Smooth muscle cell (in vitro differentiated cells): ENCODE data around the gene IP6K2. TPM values are rescaled to one million over a fixed set of nuclear protein-coding genes. Genes with fewer than 3 reads are reported as not detected.

Source experiments
- DNase-seq: peaks from one replicate; lab custom pipeline; 2025; ENCODE audit not compliant: unreplicated experiment; lab: John Stamatoyannopoulos, UW
- H2AFZ ChIP-seq: fragments of 200-600 bp; sonication (generic); 2 replicates; pipeline ENCODE4 v1.6.0; 2016; ENCODE audit warnings: antibody characterized with exemption, low read depth, mild to moderate bottlenecking
- H3F3A ChIP-seq: fragments of 200-600 bp; sonication (generic); 2 replicates; pipeline ENCODE4 v1.6.0; 2017; ENCODE audit warnings: antibody characterized with exemption, low read depth
- H3K27ac ChIP-seq: fragments of 200-600 bp; sonication (generic); 2 replicates; pipeline ENCODE4 v1.5.1; 2016; ENCODE audit warnings: low read depth, mild to moderate bottlenecking
- H3K27me3 ChIP-seq: fragments of 200-600 bp; sonication (generic); 2 replicates; pipeline ENCODE4 v1.6.1; 2016; ENCODE audit warnings: low read depth, mild to moderate bottlenecking
- H3K36me3 ChIP-seq: fragments of 200-600 bp; sonication (generic); 2 replicates; pipeline ENCODE4 v1.5.1; 2016; ENCODE audit warnings: low read depth
- H3K4me1 ChIP-seq: fragments of 200-600 bp; sonication (generic); 2 replicates; pipeline ENCODE4 v1.5.1; 2016; ENCODE audit warnings: low read depth
- H3K4me2 ChIP-seq: fragments of 200-600 bp; sonication (generic); 2 replicates; pipeline ENCODE4 v1.6.0; 2016; ENCODE audit warnings: mild to moderate bottlenecking
- H3K4me3 ChIP-seq: fragments of 200-600 bp; sonication (generic); 2 replicates; pipeline ENCODE4 v1.5.1; 2016; ENCODE audit warnings: mild to moderate bottlenecking
- H3K79me2 ChIP-seq: fragments of 200-600 bp; sonication (generic); 2 replicates; pipeline ENCODE4 v1.6.0; 2016; ENCODE audit warnings: low read depth, mild to moderate bottlenecking
- H3K9ac ChIP-seq: fragments of 200-600 bp; sonication (generic); 2 replicates; pipeline ENCODE4 v1.6.0; 2016; ENCODE audit warnings: low read depth
- H3K9me3 ChIP-seq: fragments of 200-600 bp; sonication (generic); replicated peaks from 2 replicates; pipeline ENCODE4 v1.5.1; 2016; ENCODE audit warnings: low read depth
- H4K20me1 ChIP-seq: fragments of 200-600 bp; sonication (generic); 2 replicates; pipeline ENCODE4 v1.6.0; 2016; ENCODE audit warnings: low read depth
- WGBS: methylation state at CpG from one replicate; pipeline ENCODE4 v1.1.7; 2016; ENCODE audit warnings: low lambda C conversion rate; 5-methylcytosine and 5-hydroxymethylcytosine counted together
- polyA plus RNA-seq: library from polyadenylated mRNA; unstranded; fragments of >200 nt; fragmentation: Nextera tagmentation; extraction: Ambion mirVana; gene quantifications from 2 replicates; pipeline ENCODE4 v1.2.1, GENCODE V29; 2016
- total RNA-seq: library from RNA; depleted of rRNA; stranded (reverse); fragments of >200 nt; gene quantifications from 2 replicates; pipeline ENCODE4 v1.2.3, GENCODE V29; 2014
- TF ChIP-seq, protein P1 (sequence below): fragments of 200-600 bp; sonication (generic); IDR thresholded peaks from 2 replicates; pipeline ENCODE4 v1.5.1; 2017; ENCODE audit warnings: borderline replicate concordance, mild to moderate bottlenecking, antibody characterized with exemption; ENCODE audit not compliant: insufficient read depth, poor library complexity, severe bottlenecking

IP6K2 gene
- total and polyA plus RNA-seq, 2 experiments from 2014 or later, result 106 to 124 TPM

DNA sequence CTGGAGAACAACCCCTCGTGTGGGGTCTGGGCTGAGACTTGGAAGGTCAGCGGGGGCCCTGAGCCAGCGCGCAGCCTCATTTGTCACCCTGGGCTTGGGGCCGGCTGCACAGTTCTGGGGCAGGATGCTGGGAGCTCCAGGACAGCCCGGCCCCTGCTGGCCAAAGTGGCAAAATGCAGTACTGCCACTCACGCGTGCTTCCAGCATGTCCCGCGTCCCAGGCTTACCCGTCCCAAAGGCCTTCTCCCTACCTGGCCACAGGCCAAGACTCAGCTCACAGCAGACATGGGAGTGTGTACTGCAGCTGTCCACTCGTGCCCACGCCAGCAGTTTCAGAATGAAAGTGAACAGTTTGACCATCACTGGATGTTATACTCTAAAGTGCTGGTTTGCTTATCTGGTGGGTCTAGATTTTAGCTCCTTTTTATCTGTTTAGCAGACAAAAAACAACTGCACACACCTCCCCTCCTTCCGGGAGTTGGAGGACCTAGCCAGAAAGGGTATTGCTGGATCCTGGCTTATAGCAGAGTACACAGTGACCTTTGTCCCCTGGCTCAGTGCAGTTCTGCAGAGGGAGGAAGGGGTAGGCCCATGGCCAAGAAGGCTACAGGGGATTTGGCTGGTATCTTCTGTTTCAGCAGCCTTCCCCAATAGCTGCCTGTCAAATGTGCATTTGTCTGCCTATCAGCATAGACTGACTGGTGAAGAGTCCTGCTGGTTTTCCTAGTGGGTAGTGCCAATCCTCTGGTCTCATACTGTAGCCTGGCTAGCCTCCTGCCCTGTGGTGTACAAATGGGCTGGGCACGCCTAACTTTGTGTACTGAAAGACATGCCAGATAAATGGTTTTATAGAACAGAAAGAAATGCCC, 23.2 kb upstream of the IP6K2 start:
- Histone ChIP-seq H2AFZ (no peak overlapping the region), H3K9me3 (no peaks in the 10 kb centered on the region), H3K9ac (no peak overlapping the region), H3K27me3 (no peaks in the 10 kb centered on the region), H3K36me3 (no peaks in the 10 kb centered on the region), H3F3A (no peaks in the 10 kb centered on the region), H4K20me1 (no peaks in the 10 kb centered on the region), H3K27ac (no peak overlapping the region), H3K4me1 (peaks cover 3% of the 10 kb centered on the region), H3K4me2 (peak overlapping the region; percentile 58), H3K4me3 (peak overlapping the region; percentile 15), H3K79me2 (no peaks in the 10 kb centered on the region)
- WGBS, result 28% methylated on average over 15 of the region's 15 CpGs
- TF ChIP-seq, protein P1, sequence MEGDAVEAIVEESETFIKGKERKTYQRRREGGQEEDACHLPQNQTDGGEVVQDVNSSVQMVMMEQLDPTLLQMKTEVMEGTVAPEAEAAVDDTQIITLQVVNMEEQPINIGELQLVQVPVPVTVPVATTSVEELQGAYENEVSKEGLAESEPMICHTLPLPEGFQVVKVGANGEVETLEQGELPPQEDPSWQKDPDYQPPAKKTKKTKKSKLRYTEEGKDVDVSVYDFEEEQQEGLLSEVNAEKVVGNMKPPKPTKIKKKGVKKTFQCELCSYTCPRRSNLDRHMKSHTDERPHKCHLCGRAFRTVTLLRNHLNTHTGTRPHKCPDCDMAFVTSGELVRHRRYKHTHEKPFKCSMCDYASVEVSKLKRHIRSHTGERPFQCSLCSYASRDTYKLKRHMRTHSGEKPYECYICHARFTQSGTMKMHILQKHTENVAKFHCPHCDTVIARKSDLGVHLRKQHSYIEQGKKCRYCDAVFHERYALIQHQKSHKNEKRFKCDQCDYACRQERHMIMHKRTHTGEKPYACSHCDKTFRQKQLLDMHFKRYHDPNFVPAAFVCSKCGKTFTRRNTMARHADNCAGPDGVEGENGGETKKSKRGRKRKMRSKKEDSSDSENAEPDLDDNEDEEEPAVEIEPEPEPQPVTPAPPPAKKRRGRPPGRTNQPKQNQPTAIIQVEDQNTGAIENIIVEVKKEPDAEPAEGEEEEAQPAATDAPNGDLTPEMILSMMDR, result peak; percentile 66
- DNase-seq, result peak; percentile 59

DNA sequence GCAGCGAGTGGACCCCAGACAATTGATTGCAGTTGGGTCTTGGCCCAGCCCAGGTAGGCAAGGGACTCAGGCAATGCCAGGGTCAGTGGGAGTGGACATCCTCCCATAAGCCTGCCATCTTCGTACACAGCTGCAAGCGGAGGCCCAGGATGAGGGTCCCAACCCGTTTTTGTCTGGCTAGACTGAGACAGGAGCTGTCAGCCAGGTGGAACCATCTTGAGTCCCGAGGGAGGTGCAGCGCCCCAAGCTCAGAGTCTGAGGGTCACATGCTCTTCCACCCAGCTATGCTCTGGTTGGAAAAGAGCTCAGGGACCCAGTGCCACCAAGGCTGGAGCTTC, 22.6 kb upstream of the IP6K2 start:
- H3K79me2 ChIP-seq, result no peaks in the 10 kb centered on the region
- H3F3A ChIP-seq, result no peaks in the 10 kb centered on the region
- no peaks in the 10 kb centered on the region for H4K20me1 ChIP-seq
- 81% methylated on average over 6 of the region's 6 CpGs for WGBS
- no peaks in the 10 kb centered on the region for H3K36me3 ChIP-seq
- TF ChIP-seq, protein P1, result no peak
- H3K27ac ChIP-seq, result no peak overlapping the region
- H3K4me3 ChIP-seq, result no peak overlapping the region
- H2AFZ ChIP-seq, result no peak overlapping the region
- no peak overlapping the region for H3K9ac ChIP-seq
- H3K27me3 ChIP-seq, result no peaks in the 10 kb centered on the region
- peaks cover 3% of the 10 kb centered on the region for H3K4me1 ChIP-seq
- no peaks in the 10 kb centered on the region for H3K9me3 ChIP-seq
- DNase-seq, result no peak
- peak overlapping the region; percentile 58 for H3K4me2 ChIP-seq

DNA sequence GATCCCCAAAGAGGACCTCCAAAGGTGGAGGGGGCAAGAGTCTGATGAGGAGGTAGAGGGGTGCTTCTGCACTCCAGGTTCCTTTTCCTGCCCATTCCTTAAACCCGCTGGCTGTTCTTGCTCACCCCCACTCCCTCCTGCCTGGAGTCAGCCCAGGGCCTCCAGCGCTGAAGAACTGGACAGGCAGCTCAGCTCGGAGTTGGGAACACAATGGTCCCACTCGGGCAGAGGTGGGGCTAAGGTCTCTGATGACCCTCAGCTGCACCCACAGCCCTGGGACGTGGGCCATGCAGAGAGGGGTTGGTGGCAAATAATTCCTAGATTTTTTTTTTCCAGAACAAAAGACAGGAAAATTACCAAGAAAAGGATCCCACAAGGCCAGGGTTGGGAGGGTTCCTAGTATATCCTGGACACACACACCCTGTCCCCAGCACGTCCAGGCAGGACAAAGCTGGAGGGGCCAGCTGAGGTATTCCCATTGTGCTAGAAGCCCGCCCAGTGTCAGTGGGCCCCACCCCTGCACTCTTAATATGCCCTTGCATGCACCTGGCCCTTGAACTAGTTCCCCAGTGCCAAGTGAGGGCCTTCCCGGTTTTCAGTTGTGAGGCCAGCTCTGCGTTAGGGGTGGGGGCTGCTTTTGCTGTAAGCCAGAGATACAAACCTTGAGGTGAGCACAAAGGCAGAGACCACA, 22.1 kb upstream of the IP6K2 start:
- Histone ChIP-seq H3K79me2 (no peaks in the 10 kb centered on the region), H3K27ac (no peak overlapping the region), H3K4me1 (peaks cover 3% of the 10 kb centered on the region), H3K4me3 (no peak overlapping the region), H3K4me2 (no peak overlapping the region), H3K27me3 (no peaks in the 10 kb centered on the region), H3K9me3 (no peaks in the 10 kb centered on the region), H4K20me1 (no peaks in the 10 kb centered on the region), H2AFZ (no peak overlapping the region), H3K9ac (no peak overlapping the region), H3F3A (no peaks in the 10 kb centered on the region), H3K36me3 (no peaks in the 10 kb centered on the region)
- TF ChIP-seq, protein P1, result no peak
- DNase-seq, result no peak
- WGBS, result 91% methylated on average over 9 of the region's 9 CpGs
